Liver (tissue), 9 donors: Measurements from ENCODE around the gene LSM3. TPM values are rescaled to one million over a fixed set of nuclear protein-coding genes. Genes with fewer than 3 reads are reported as not detected.

ENCODE experiments used
- DNase-seq: peaks from one replicate; pipeline ENCODE4 v3.0.0-alpha.2; 2017; ENCODE audit warnings: low spot score
- H3K27ac ChIP-seq, 2 donors: one replicate each; pipeline ENCODE4 v1.7.0; 2013; ENCODE audit warnings: inconsistent platforms in 2 of 2, low read length in 2 of 2, control low read depth in 1 of 2, low read depth in 1 of 2, mild to moderate bottlenecking in 1 of 2
- H3K27me3 ChIP-seq, 4 donors: one replicate each; pipeline versions ENCODE4 v1.6.1 to v1.7.0; 2013; ENCODE audit warnings: low read length in 3 of 4, inconsistent platforms in 1 of 4, mild to moderate bottlenecking in 1 of 4, moderate library complexity in 1 of 4; ENCODE audit not compliant: control insufficient read depth in 4 of 4, insufficient read depth in 4 of 4
- H3K36me3 ChIP-seq, 4 donors: one replicate each; pipeline versions ENCODE4 v1.6.1 to v1.7.0; 2013; ENCODE audit warnings: low read length in 3 of 4, mild to moderate bottlenecking in 3 of 4, low read depth in 1 of 4, moderate library complexity in 1 of 4; ENCODE audit not compliant: control insufficient read depth in 4 of 4, insufficient read depth in 3 of 4
- H3K4me1 ChIP-seq, 4 donors: one replicate each; pipeline versions ENCODE4 v1.6.1 to v1.7.0; 2013; ENCODE audit warnings: low read length in 3 of 4, mild to moderate bottlenecking in 3 of 4, moderate library complexity in 1 of 4; ENCODE audit not compliant: control insufficient read depth in 4 of 4, insufficient read depth in 4 of 4
- H3K4me3 ChIP-seq, 3 donors: one replicate each; pipeline versions ENCODE4 v1.6.1 to v1.7.0; 2013; ENCODE audit warnings: low read length in 3 of 3, control low read depth in 1 of 3, low read depth in 1 of 3, mild to moderate bottlenecking in 1 of 3
- H3K9ac ChIP-seq, 2 donors: one replicate each; pipeline ENCODE4 v1.7.0; 2013; ENCODE audit warnings: low read length in 2 of 2, mild to moderate bottlenecking in 2 of 2, moderate library complexity in 2 of 2, control low read depth in 1 of 2, low read depth in 1 of 2
- H3K9me3 ChIP-seq, 4 donors: one replicate each; pipeline versions ENCODE4 v1.6.1 to v1.7.0; 2013; ENCODE audit warnings: low read length in 3 of 4; ENCODE audit not compliant: control insufficient read depth in 4 of 4
- ATF3 ChIP-seq: IDR thresholded peaks from 2 replicates; pipeline ENCODE4 v1.6.1; 2016; ENCODE audit warnings: antibody characterized with exemption
- CTCF ChIP-seq: fragments of 150-350 bp; IDR thresholded peaks from 2 replicates; pipeline ENCODE4 v1.5.1; 2017; ENCODE audit warnings: improper control_type of control experiment, low read depth, low read length; ENCODE audit not compliant: missing input control
- EGR1 ChIP-seq, 2 donors: IDR thresholded peaks; 2 replicates each; pipeline ENCODE4 v1.6.1; 2016 to 2018; ENCODE audit warnings: antibody characterized with exemption in 2 of 2, low read depth in 2 of 2
- FOXA1 ChIP-seq: IDR thresholded peaks from 2 replicates; pipeline ENCODE4 v1.6.1; 2016; ENCODE audit warnings: antibody characterized with exemption
- FOXA2 ChIP-seq: IDR thresholded peaks from 2 replicates; pipeline ENCODE4 v1.6.1; 2016; ENCODE audit warnings: antibody characterized with exemption
- GABPA ChIP-seq, 2 donors: IDR thresholded peaks in 1 of 2; conservative IDR thresholded peaks in 1 of 2; 2 replicates each; pipeline ENCODE4 v1.6.1; 2016; ENCODE audit warnings: antibody characterized with exemption in 2 of 2, mild to moderate bottlenecking in 1 of 2, moderate library complexity in 1 of 2
- HNF4A ChIP-seq, 2 donors: conservative IDR thresholded peaks; 2 replicates each; pipeline ENCODE4 v1.6.1; 2016; ENCODE audit warnings: antibody characterized with exemption in 2 of 2, mild to moderate bottlenecking in 2 of 2
- HNF4G ChIP-seq: IDR thresholded peaks from 2 replicates; pipeline ENCODE4 v1.6.1; 2016; ENCODE audit warnings: antibody characterized with exemption
- MAX ChIP-seq: IDR thresholded peaks from 2 replicates; pipeline ENCODE4 v1.6.1; 2016; ENCODE audit warnings: antibody characterized with exemption
- NR2F2 ChIP-seq: IDR thresholded peaks from 2 replicates; pipeline ENCODE4 v1.6.1; 2016; ENCODE audit warnings: antibody characterized with exemption
- RAD21 ChIP-seq, 2 donors: IDR thresholded peaks; 2 replicates each; pipeline ENCODE4 v1.6.1; 2016; ENCODE audit warnings: antibody characterized with exemption in 2 of 2, mild to moderate bottlenecking in 2 of 2
- RXRA ChIP-seq, 2 donors: IDR thresholded peaks; 2 replicates each; pipeline ENCODE4 v1.6.1; 2017 to 2018; ENCODE audit warnings: antibody characterized with exemption in 2 of 2, mild to moderate bottlenecking in 1 of 2
- SP1 ChIP-seq: IDR thresholded peaks from 2 replicates; pipeline ENCODE4 v1.6.1; 2018; ENCODE audit warnings: antibody characterized with exemption, mild to moderate bottlenecking
- TAF1 ChIP-seq: conservative IDR thresholded peaks from 2 replicates; pipeline ENCODE4 v1.6.1; 2016; ENCODE audit warnings: antibody characterized with exemption, mild to moderate bottlenecking
- WGBS: extraction: QIAGEN DNeasy Blood & Tissue Kit; methylation state at CpG from one replicate; pipeline ENCODE4 v1.1.7; 2013; 5-methylcytosine and 5-hydroxymethylcytosine counted together
- polyA plus RNA-seq, 2 donors: library from polyadenylated mRNA; stranded (reverse) in 1 of 2; unstranded in 1 of 2; fragments of 200-250 nt in 1 of 2; fragments of >200 nt in 1 of 2; fragmentation: Nextera tagmentation in 1 of 2; extraction: Ambion mirVana in 1 of 2; gene quantifications; one replicate each; pipeline versions ENCODE4 v1.2.1 to v1.2.3, GENCODE V29; 2013 to 2015
- total RNA-seq, 2 donors: library from RNA; depleted of rRNA; stranded (reverse); fragments of >200 nt; gene quantifications; one replicate each; pipeline ENCODE4 v1.2.3, GENCODE V29; 2014
- TF ChIP-seq, protein P1 (sequence below): IDR thresholded peaks from 2 replicates; pipeline ENCODE4 v1.6.1; 2016; ENCODE audit warnings: antibody characterized with exemption
- TF ChIP-seq, protein P2 (sequence below): IDR thresholded peaks from 2 replicates; pipeline ENCODE4 v1.6.1; 2016; ENCODE audit warnings: antibody characterized with exemption, mild to moderate bottlenecking
- donor health status: healthy.
- donor health status: healthy.
- donor health status: healthy.
- donor health status: healthy.
- donor health status: healthy.

The LSM3 gene
- total and polyA plus RNA-seq, 4 donors: 3.7 to 17.0 (median 5.0) TPM

DNA sequence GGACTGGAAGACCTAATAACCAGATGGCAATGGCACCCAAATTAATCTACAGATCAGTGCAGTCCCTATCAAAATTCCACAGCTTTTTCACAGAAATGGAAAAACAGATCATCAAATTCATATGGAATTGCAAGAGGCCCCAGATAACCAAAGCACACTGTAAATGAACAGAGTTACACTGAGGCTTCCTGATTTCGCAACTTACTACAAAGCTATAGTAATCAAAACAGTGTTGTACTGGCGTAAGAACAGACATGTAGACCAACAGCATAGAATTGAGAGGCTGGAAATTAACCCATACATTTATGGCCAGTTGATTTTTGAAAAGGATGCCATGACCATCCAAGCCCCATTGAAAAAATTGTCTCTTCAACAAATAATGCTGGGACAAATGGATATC, 16.4 kb upstream of the LSM3 start:
- H3K36me3 ChIP-seq: peaks cover 21 to 96% (median 83%) of the 10 kb centered on the region in 4 donors
- 93% methylated on average over 2 of the region's 2 CpGs for WGBS
- DNase-seq: no peak
- no peak overlapping the region for H3K9ac ChIP-seq
- TF ChIP-seq HNF4G (no peak), RAD21 (IDR thresholded peaks at IDR 0.05) (no peak), HNF4A (conservative IDR thresholded peaks at IDR 0.05) (no peak), SP1 (no peak), NR2F2 (no peak), FOXA2 (no peak), FOXA1 (no peak), GABPA (IDR thresholded peaks at IDR 0.05 in 1 of 2, conservative IDR thresholded peaks at IDR 0.05 in 1 of 2) (no peak), RXRA (IDR thresholded peaks at IDR 0.05) (no peak)
- TF ChIP-seq, protein P1, sequence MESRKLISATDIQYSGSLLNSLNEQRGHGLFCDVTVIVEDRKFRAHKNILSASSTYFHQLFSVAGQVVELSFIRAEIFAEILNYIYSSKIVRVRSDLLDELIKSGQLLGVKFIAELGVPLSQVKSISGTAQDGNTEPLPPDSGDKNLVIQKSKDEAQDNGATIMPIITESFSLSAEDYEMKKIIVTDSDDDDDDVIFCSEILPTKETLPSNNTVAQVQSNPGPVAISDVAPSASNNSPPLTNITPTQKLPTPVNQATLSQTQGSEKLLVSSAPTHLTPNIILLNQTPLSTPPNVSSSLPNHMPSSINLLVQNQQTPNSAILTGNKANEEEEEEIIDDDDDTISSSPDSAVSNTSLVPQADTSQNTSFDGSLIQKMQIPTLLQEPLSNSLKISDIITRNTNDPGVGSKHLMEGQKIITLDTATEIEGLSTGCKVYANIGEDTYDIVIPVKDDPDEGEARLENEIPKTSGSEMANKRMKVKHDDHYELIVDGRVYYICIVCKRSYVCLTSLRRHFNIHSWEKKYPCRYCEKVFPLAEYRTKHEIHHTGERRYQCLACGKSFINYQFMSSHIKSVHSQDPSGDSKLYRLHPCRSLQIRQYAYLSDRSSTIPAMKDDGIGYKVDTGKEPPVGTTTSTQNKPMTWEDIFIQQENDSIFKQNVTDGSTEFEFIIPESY: no peak
- TF ChIP-seq, protein P2, sequence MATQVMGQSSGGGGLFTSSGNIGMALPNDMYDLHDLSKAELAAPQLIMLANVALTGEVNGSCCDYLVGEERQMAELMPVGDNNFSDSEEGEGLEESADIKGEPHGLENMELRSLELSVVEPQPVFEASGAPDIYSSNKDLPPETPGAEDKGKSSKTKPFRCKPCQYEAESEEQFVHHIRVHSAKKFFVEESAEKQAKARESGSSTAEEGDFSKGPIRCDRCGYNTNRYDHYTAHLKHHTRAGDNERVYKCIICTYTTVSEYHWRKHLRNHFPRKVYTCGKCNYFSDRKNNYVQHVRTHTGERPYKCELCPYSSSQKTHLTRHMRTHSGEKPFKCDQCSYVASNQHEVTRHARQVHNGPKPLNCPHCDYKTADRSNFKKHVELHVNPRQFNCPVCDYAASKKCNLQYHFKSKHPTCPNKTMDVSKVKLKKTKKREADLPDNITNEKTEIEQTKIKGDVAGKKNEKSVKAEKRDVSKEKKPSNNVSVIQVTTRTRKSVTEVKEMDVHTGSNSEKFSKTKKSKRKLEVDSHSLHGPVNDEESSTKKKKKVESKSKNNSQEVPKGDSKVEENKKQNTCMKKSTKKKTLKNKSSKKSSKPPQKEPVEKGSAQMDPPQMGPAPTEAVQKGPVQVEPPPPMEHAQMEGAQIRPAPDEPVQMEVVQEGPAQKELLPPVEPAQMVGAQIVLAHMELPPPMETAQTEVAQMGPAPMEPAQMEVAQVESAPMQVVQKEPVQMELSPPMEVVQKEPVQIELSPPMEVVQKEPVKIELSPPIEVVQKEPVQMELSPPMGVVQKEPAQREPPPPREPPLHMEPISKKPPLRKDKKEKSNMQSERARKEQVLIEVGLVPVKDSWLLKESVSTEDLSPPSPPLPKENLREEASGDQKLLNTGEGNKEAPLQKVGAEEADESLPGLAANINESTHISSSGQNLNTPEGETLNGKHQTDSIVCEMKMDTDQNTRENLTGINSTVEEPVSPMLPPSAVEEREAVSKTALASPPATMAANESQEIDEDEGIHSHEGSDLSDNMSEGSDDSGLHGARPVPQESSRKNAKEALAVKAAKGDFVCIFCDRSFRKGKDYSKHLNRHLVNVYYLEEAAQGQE: no peak
- H3K9me3 ChIP-seq: peaks cover 0 to 7% (median 2%) of the 10 kb centered on the region in 4 donors
- H3K4me1 ChIP-seq: no peaks in the 10 kb centered on the region
- no peak overlapping the region for H3K4me3 ChIP-seq
- no peaks in the 10 kb centered on the region for H3K27me3 ChIP-seq
- no peak overlapping the region for H3K27ac ChIP-seq

- 95% methylated on average over 9 of the region's 9 CpGs for WGBS
- Histone ChIP-seq H3K27ac (no peak overlapping the region), H3K36me3 (peaks cover 25 to 96% (median 85%) of the 10 kb centered on the region in 4 donors), H3K9me3 (peaks cover 0 to 2% (median 0%) of the 10 kb centered on the region in 4 donors), H3K4me1 (no peaks in the 10 kb centered on the region), H3K27me3 (no peaks in the 10 kb centered on the region), H3K4me3 (no peak overlapping the region), H3K9ac (no peak overlapping the region)
- DNase-seq: no peak
- TF ChIP-seq CTCF: no peak
- no peak for TF ChIP-seq RXRA (IDR thresholded peaks at IDR 0.05)
- no peak for TF ChIP-seq HNF4A (conservative IDR thresholded peaks at IDR 0.05)
- TF ChIP-seq NR2F2: no peak
- TF ChIP-seq HNF4G: no peak
- no peak for TF ChIP-seq RAD21 (IDR thresholded peaks at IDR 0.05)
- TF ChIP-seq GABPA (IDR thresholded peaks at IDR 0.05 in 1 of 2, conservative IDR thresholded peaks at IDR 0.05 in 1 of 2): no peak
- no peak for TF ChIP-seq FOXA1
- TF ChIP-seq EGR1 (IDR thresholded peaks at IDR 0.05; ENCODE audit: low read depth in 2 of 2): no peak
- TF ChIP-seq, protein P1: no peak
- TF ChIP-seq, protein P2: no peak
- TF ChIP-seq SP1: no peak
- no peak for TF ChIP-seq MAX
- no peak for TF ChIP-seq TAF1
- no peak for TF ChIP-seq ATF3
- no peak for TF ChIP-seq FOXA2
Observed at GRCh38 chr3:14166877-14167603, 11.6 kb upstream of the LSM3 start.
